ENCODE results near the gene GAS7.
"Not testable (repeated sequence)": the region's sequence is repeated elsewhere in the genome, so short reads cannot be mapped to it uniquely, and the experiment has no call there.

GAS7 gene

GRCh38 chr17:10029129-10029528 lies 169.3 kb downstream of the GAS7 start:
- no peak for DNase-seq (ENCODE audit: low read depth, low spot score)
- TF ChIP-seq POLR2AphosphoS5 (IDR thresholded peaks at IDR 0.05; ENCODE audit: borderline replicate concordance, low read depth, low read length) (no peak), FOXP2 (optimal IDR thresholded peaks at IDR 0.05; ENCODE audit: control extremely low read depth, extremely low read length, insufficient read depth) (no peak), EZH2 (IDR thresholded peaks at IDR 0.05) (no peak)
- Histone ChIP-seq H3K9me3 (ENCODE audit: low read depth, low read length) (no peaks in the 10 kb centered on the region), H3K9ac (ENCODE audit: insufficient read length) (no peak overlapping the region), H3K4me3 (no peak overlapping the region), H3K36me3 (ENCODE audit: insufficient read depth, low read length) (no peaks in the 10 kb centered on the region), H3K27ac (no peak overlapping the region)

GRCh38 chr17:10025976-10026901 lies 172.2 kb downstream of the GAS7 start:
- H3K4me3 ChIP-seq, result no peak overlapping the region
- H3K9ac ChIP-seq (ENCODE audit: insufficient read length), result no peak overlapping the region
- no peak overlapping the region for H3K27ac ChIP-seq
- no peaks in the 10 kb centered on the region for H3K9me3 ChIP-seq (ENCODE audit: low read depth, low read length)
- DNase-seq (ENCODE audit: low read depth, low spot score), result no peak
- TF ChIP-seq EZH2 (IDR thresholded peaks at IDR 0.05), result no peak
- TF ChIP-seq FOXP2 (optimal IDR thresholded peaks at IDR 0.05; ENCODE audit: control extremely low read depth, extremely low read length, insufficient read depth), result no peak
- TF ChIP-seq POLR2AphosphoS5 (IDR thresholded peaks at IDR 0.05; ENCODE audit: borderline replicate concordance, low read depth, low read length), result no peak
- no peaks in the 10 kb centered on the region for H3K36me3 ChIP-seq (ENCODE audit: insufficient read depth, low read length)

DNA sequence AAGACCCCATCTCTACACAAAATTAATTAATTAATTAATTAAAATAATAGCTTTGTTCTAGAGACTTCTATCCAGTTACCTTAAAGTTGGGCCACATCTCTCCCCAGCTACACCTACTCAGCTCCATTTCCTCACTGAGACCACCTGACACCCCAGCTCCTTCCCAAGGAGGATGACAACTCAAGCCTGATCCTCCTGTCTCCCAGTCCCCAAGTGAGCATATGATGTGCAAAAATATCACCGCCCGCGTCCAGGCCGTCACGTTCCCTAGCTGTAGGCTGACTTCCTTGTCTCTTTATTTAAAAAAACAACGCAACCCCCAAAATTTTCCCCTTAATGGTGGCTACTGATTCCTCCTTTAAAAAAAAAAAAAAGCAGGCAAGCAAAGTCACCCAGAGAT lies 173.2 kb downstream of the GAS7 start:
- Histone ChIP-seq H3K9me3 (ENCODE audit: low read depth, low read length) (no peaks in the 10 kb centered on the region), H3K9ac (ENCODE audit: insufficient read length) (no peak overlapping the region), H3K27ac (no peak overlapping the region), H3K4me3 (no peak overlapping the region), H3K36me3 (ENCODE audit: insufficient read depth, low read length) (no peaks in the 10 kb centered on the region)
- DNase-seq (ENCODE audit: low read depth, low spot score), result no peak
- TF ChIP-seq FOXP2 (optimal IDR thresholded peaks at IDR 0.05; ENCODE audit: control extremely low read depth, extremely low read length, insufficient read depth) (no peak), POLR2AphosphoS5 (IDR thresholded peaks at IDR 0.05; ENCODE audit: borderline replicate concordance, low read depth, low read length) (no peak), EZH2 (IDR thresholded peaks at IDR 0.05) (no peak)

- Histone ChIP-seq H3K27ac (no peak overlapping the region), H3K9ac (ENCODE audit: insufficient read length) (no peak overlapping the region), H3K4me3 (no peak overlapping the region), H3K9me3 (ENCODE audit: low read depth, low read length) (no peaks in the 10 kb centered on the region), H3K36me3 (ENCODE audit: insufficient read depth, low read length) (no peaks in the 10 kb centered on the region)
- TF ChIP-seq POLR2AphosphoS5 (IDR thresholded peaks at IDR 0.05; ENCODE audit: borderline replicate concordance, low read depth, low read length) (no peak), FOXP2 (optimal IDR thresholded peaks at IDR 0.05; ENCODE audit: control extremely low read depth, extremely low read length, insufficient read depth) (no peak), EZH2 (IDR thresholded peaks at IDR 0.05) (no peak)
- DNase-seq (ENCODE audit: low read depth, low spot score), result no peak
Observed at GRCh38 chr17:10022416-10022815, 176.0 kb downstream of the GAS7 start.

DNA sequence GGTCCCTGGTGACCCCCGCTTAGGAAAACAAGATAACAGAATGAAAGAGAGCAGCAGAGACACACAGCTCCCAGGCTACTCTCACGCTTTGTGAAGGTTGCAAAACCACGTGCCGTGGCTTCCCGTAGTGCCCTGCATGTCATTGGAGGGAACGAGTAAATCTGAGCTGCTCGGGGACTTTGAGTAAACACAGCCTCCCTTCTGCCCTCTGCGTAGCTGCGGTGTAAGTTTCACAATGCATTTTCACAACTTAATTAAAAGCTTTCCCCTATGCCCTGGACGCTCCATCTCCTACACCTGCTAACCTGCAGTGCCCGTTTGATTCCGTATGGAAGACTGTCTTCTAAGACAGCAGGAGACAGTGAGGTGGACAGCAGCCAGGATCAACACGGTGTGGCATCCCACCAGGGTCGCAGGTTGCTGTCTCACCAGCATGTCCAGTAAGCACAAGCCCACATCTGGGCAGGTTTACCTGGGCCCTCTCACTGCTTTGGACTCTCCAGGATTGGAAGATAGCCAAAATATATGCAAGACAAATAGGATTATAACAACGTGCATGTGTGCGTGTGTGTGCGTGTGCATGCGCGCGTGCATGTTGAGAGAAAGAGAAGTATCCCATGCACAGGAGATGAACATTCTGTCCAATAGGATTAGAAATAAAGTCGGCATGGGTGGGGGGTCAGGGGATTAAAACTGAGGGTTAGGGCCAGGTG lies 177.0 kb downstream of the GAS7 start:
- no peak overlapping the region for H3K27ac ChIP-seq
- TF ChIP-seq FOXP2 (optimal IDR thresholded peaks at IDR 0.05; ENCODE audit: control extremely low read depth, extremely low read length, insufficient read depth), result no peak
- TF ChIP-seq POLR2AphosphoS5 (IDR thresholded peaks at IDR 0.05; ENCODE audit: borderline replicate concordance, low read depth, low read length), result no peak
- TF ChIP-seq EZH2 (IDR thresholded peaks at IDR 0.05), result no peak
- no peak overlapping the region for H3K4me3 ChIP-seq
- no peaks in the 10 kb centered on the region for H3K36me3 ChIP-seq (ENCODE audit: insufficient read depth, low read length)
- no peaks in the 10 kb centered on the region for H3K9me3 ChIP-seq (ENCODE audit: low read depth, low read length)
- no peak for DNase-seq (ENCODE audit: low read depth, low spot score)
- H3K9ac ChIP-seq (ENCODE audit: insufficient read length), result no peak overlapping the region

GRCh38 chr17:10019941-10020451 lies 178.4 kb downstream of the GAS7 start:
- Histone ChIP-seq H3K9me3 (ENCODE audit: low read depth, low read length) (no peaks in the 10 kb centered on the region), H3K9ac (ENCODE audit: insufficient read length) (no peak overlapping the region), H3K27ac (no peak overlapping the region), H3K4me3 (no peak overlapping the region), H3K36me3 (ENCODE audit: insufficient read depth, low read length) (no peaks in the 10 kb centered on the region)
- no peak for DNase-seq (ENCODE audit: low read depth, low spot score)
- no peak for TF ChIP-seq EZH2 (IDR thresholded peaks at IDR 0.05)
- TF ChIP-seq POLR2AphosphoS5 (IDR thresholded peaks at IDR 0.05; ENCODE audit: borderline replicate concordance, low read depth, low read length), result no peak
- no peak for TF ChIP-seq FOXP2 (optimal IDR thresholded peaks at IDR 0.05; ENCODE audit: control extremely low read depth, extremely low read length, insufficient read depth)

DNA sequence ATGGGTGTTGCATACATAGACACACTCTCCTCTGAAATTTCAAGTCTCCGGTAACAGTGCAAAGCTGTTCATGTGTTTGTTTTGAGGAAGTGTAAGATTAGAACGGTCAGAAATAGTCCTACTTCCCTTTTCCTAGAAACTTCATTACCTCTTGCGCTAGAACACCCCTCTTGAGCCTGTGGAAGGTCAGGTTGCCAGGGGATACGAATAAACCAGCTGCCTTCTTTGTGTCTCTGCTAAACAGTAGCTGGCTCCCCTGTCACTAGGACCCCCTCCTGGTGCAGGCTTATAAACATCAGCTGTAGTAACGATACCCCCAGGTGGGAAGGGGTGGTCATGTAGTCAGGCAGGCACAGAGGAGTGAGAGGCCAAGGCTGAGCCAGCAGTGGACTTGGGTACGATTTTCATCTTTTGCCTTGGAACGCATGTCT lies 179.9 kb downstream of the GAS7 start:
- no peak overlapping the region for H3K9ac ChIP-seq (ENCODE audit: insufficient read length)
- H3K9me3 ChIP-seq (ENCODE audit: low read depth, low read length), result no peaks in the 10 kb centered on the region
- no peak overlapping the region for H3K4me3 ChIP-seq
- no peaks in the 10 kb centered on the region for H3K36me3 ChIP-seq (ENCODE audit: insufficient read depth, low read length)
- no peak for DNase-seq (ENCODE audit: low read depth, low spot score)
- no peak overlapping the region for H3K27ac ChIP-seq
- TF ChIP-seq FOXP2 (optimal IDR thresholded peaks at IDR 0.05; ENCODE audit: control extremely low read depth, extremely low read length, insufficient read depth) (no peak), EZH2 (IDR thresholded peaks at IDR 0.05) (no peak), POLR2AphosphoS5 (IDR thresholded peaks at IDR 0.05; ENCODE audit: borderline replicate concordance, low read depth, low read length) (no peak)

- not testable (repeated sequence) for H3K27ac ChIP-seq; H3K9ac ChIP-seq (ENCODE audit: insufficient read length); H3K9me3 ChIP-seq (ENCODE audit: low read depth, low read length); DNase-seq (ENCODE audit: low read depth, low spot score); H3K36me3 ChIP-seq (ENCODE audit: insufficient read depth, low read length); H3K4me3 ChIP-seq
Observed at GRCh38 chr17:10016958-10017570, 181.3 kb downstream of the GAS7 start.
